HEK293T (cell line): Measurements from ENCODE around the gene TEDDM1.

Experiments
- CTCF ChIA-PET: fragments of 350-600 bp; formaldehyde crosslinking; extraction: SDS; loops from one replicate; lab custom pipeline; 2021; ENCODE audit warnings: antibody characterized with exemption, inconsistent platforms; lab: Yijun Ruan, JAX
- POLR2A ChIA-PET: fragments of 350-600 bp; formaldehyde crosslinking; extraction: SDS; loops from one replicate; lab custom pipeline; 2020; ENCODE audit warnings: antibody characterized with exemption, inconsistent platforms; lab: Yijun Ruan, JAX
- DNase-seq: peaks from one replicate; pipeline ENCODE4 v3.0.0; 2012; ENCODE audit warnings: mixed read lengths; ENCODE audit errors: extremely low spot score
- ARNT ChIP-seq: fragments of 450-650 bp; IDR thresholded peaks from 2 replicates; pipeline ENCODE4 v1.6.1; 2017; ENCODE audit warnings: mild to moderate bottlenecking
- BHLHE40 ChIP-seq: fragments of 450-650 bp; IDR thresholded peaks from 2 replicates; pipeline ENCODE4 v1.6.1; 2016; ENCODE audit warnings: mild to moderate bottlenecking, moderate library complexity, borderline replicate concordance
- CTBP1 ChIP-seq: fragments of 450-650 bp; IDR thresholded peaks from 2 replicates; pipeline ENCODE4 v1.6.1; 2016; ENCODE audit warnings: borderline replicate concordance
- ELF4 ChIP-seq: fragments of 450-650 bp; IDR thresholded peaks from 2 replicates; pipeline ENCODE4 v1.6.1; 2017; ENCODE audit warnings: antibody characterized with exemption
- FOXA1 ChIP-seq: fragments of 450-650 bp; IDR thresholded peaks from 2 replicates; pipeline ENCODE4 v1.6.1; 2016; ENCODE audit warnings: mild to moderate bottlenecking
- FOXK2 ChIP-seq: fragments of 450-650 bp; IDR thresholded peaks from 2 replicates; pipeline ENCODE4 v1.6.1; 2016; ENCODE audit warnings: mild to moderate bottlenecking
- FOXM1 ChIP-seq: fragments of 450-650 bp; IDR thresholded peaks from 2 replicates; pipeline ENCODE4 v1.6.1; 2017; ENCODE audit warnings: mild to moderate bottlenecking, borderline replicate concordance
- HDGF ChIP-seq: fragments of 450-650 bp; IDR thresholded peaks from 2 replicates; pipeline ENCODE4 v1.6.1; 2017; ENCODE audit warnings: antibody characterized with exemption, borderline replicate concordance
- L3MBTL2 ChIP-seq: fragments of 450-650 bp; conservative IDR thresholded peaks from 2 replicates; pipeline ENCODE4 v1.6.1; 2016; ENCODE audit warnings: mild to moderate bottlenecking
- LEF1 ChIP-seq: fragments of 450-650 bp; IDR thresholded peaks from 2 replicates; pipeline ENCODE4 v1.6.1; 2017; ENCODE audit warnings: mild to moderate bottlenecking, borderline replicate concordance
- NFRKB ChIP-seq: fragments of 450-650 bp; IDR thresholded peaks from 2 replicates; pipeline ENCODE4 v1.6.1; 2016; ENCODE audit warnings: mild to moderate bottlenecking, moderate library complexity
- SP1 ChIP-seq: fragments of 450-650 bp; IDR thresholded peaks from 2 replicates; pipeline ENCODE4 v1.6.1; 2017
- SUZ12 ChIP-seq: fragments of 450-650 bp; IDR thresholded peaks from 2 replicates; pipeline ENCODE4 v1.6.1; 2016; ENCODE audit warnings: mild to moderate bottlenecking
- TARDBP ChIP-seq: fragments of 450-650 bp; IDR thresholded peaks from 2 replicates; pipeline ENCODE4 v1.6.1; 2016
- ZNF384 ChIP-seq: fragments of 450-650 bp; IDR thresholded peaks from 2 replicates; pipeline ENCODE4 v1.6.1; 2016
- TF ChIP-seq, protein P1 (sequence below): fragments of 450-650 bp; IDR thresholded peaks from 2 replicates; pipeline ENCODE4 v1.6.1; 2016

TEDDM1 gene

GRCh38 chr1:182374101-182374834, 26.2 kb downstream of the TEDDM1 start:
- ChIA-PET POLR2A (no interaction called here), CTCF (no interaction called here)
- TF ChIP-seq L3MBTL2 (no peak), LEF1 (no peak), BHLHE40 (no peak), ELF4 (no peak), TARDBP (no peak), HDGF (no peak), CTBP1 (no peak), NFRKB (no peak), ZNF384 (no peak)
- TF ChIP-seq, protein P1, sequence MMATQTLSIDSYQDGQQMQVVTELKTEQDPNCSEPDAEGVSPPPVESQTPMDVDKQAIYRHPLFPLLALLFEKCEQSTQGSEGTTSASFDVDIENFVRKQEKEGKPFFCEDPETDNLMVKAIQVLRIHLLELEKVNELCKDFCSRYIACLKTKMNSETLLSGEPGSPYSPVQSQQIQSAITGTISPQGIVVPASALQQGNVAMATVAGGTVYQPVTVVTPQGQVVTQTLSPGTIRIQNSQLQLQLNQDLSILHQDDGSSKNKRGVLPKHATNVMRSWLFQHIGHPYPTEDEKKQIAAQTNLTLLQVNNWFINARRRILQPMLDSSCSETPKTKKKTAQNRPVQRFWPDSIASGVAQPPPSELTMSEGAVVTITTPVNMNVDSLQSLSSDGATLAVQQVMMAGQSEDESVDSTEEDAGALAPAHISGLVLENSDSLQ, result no peak
- DNase-seq, result no peak

- POLR2A ChIA-PET, result interaction anchor here (0.8 kb wide), 1 partner anchor 12 kb away, joined by 3 read pairs; no protein-coding TSS in a partner anchor
- TF ChIP-seq CTBP1 (no peak), ELF4 (no peak), L3MBTL2 (no peak), LEF1 (no peak), NFRKB (no peak), TARDBP (no peak), HDGF (no peak), ZNF384 (no peak), FOXK2 (no peak), ARNT (no peak), FOXA1 (no peak), SUZ12 (no peak), SP1 (no peak), BHLHE40 (no peak), FOXM1 (no peak)
- TF ChIP-seq, protein P1, result no peak
- no peak for DNase-seq
- CTCF ChIA-PET, result interaction anchor here (0.6 kb wide), 1 partner anchor 21 kb away, joined by 4 read pairs; no protein-coding TSS in a partner anchor
Observed at GRCh38 chr1:182370532-182370931, 29.9 kb downstream of the TEDDM1 start.

GRCh38 chr1:182368903-182369302, 31.6 kb downstream of the TEDDM1 start:
- no peak for DNase-seq
- ChIA-PET POLR2A (no interaction called here), CTCF (no interaction called here)
- TF ChIP-seq TARDBP, result no peak
- no peak for TF ChIP-seq ELF4
- TF ChIP-seq FOXM1, result no peak
- no peak for TF ChIP-seq FOXK2

GRCh38 chr1:182368358-182368757, 32.1 kb downstream of the TEDDM1 start:
- CTCF ChIA-PET, result no interaction called here
- POLR2A ChIA-PET, result no interaction called here
- TF ChIP-seq CTBP1 (no peak), SP1 (no peak), LEF1 (no peak), NFRKB (no peak), FOXA1 (no peak), BHLHE40 (no peak), FOXM1 (no peak), ELF4 (no peak), HDGF (no peak), L3MBTL2 (no peak), SUZ12 (no peak)
- TF ChIP-seq, protein P1, result no peak
- DNase-seq, result no peak

- ChIA-PET POLR2A (no interaction called here), CTCF (no interaction called here)
- TF ChIP-seq CTBP1 (no peak), FOXK2 (no peak), HDGF (no peak), L3MBTL2 (no peak), FOXA1 (no peak), FOXM1 (no peak), LEF1 (no peak), ZNF384 (no peak)
- DNase-seq, result no peak
Observed at GRCh38 chr1:182367926-182368325, 32.5 kb downstream of the TEDDM1 start.

- POLR2A ChIA-PET, result no interaction called here
- CTCF ChIA-PET, result no interaction called here
Observed at GRCh38 chr1:182366596-182366995, 33.9 kb downstream of the TEDDM1 start.

More at GRCh38 chr1:182366596-182366995, 33.9 kb downstream of the TEDDM1 start:
- no peak for DNase-seq
- no peak for TF ChIP-seq LEF1
- TF ChIP-seq ARNT, result no peak
- TF ChIP-seq ZNF384, result no peak
- no peak for TF ChIP-seq L3MBTL2
- TF ChIP-seq NFRKB, result no peak
- TF ChIP-seq, protein P1, result no peak
- TF ChIP-seq SUZ12, result no peak
- no peak for TF ChIP-seq FOXM1
- TF ChIP-seq ELF4, result no peak
- TF ChIP-seq CTBP1, result no peak
- TF ChIP-seq HDGF, result no peak
- no peak for TF ChIP-seq BHLHE40
- no peak for TF ChIP-seq SP1
- no peak for TF ChIP-seq TARDBP
- TF ChIP-seq FOXA1, result no peak
- no peak for TF ChIP-seq FOXK2
